H9 (cell line): ENCODE measurements around the gene LIMS2. TPM values are rescaled to one million over a fixed set of nuclear protein-coding genes. Genes with fewer than 3 reads are reported as not detected.

Experiments
- DNase-seq: peaks from one replicate; pipeline ENCODE4 v3.0.0-alpha.2; 2017
- H2AFZ ChIP-seq: one replicate; pipeline ENCODE4 v1.6.1; 2013; ENCODE audit warnings: mild to moderate bottlenecking, low read length, control low read depth, moderate library complexity
- H2AK5ac ChIP-seq: 2 replicates; pipeline ENCODE4 v1.6.1; 2013; ENCODE audit warnings: low read length, control low read depth, mixed read lengths; ENCODE audit not compliant: insufficient read length
- H2BK120ac ChIP-seq: one replicate; pipeline ENCODE4 v1.6.1; 2013; ENCODE audit warnings: low read depth, mild to moderate bottlenecking, low read length, control low read depth, inconsistent platforms; ENCODE audit not compliant: poor library complexity, severe bottlenecking
- H2BK12ac ChIP-seq: 2 replicates; pipeline ENCODE4 v1.6.1; 2013; ENCODE audit warnings: low read length, control low read depth, mixed read lengths, low read depth; ENCODE audit not compliant: insufficient read length
- H2BK15ac ChIP-seq: 2 replicates; pipeline ENCODE4 v1.6.1; 2013; ENCODE audit warnings: low read depth, low read length, control low read depth
- H2BK20ac ChIP-seq: one replicate; pipeline ENCODE4 v1.6.1; 2013; ENCODE audit warnings: low read depth, mild to moderate bottlenecking, low read length, control low read depth, inconsistent platforms; ENCODE audit not compliant: poor library complexity, severe bottlenecking
- H2BK5ac ChIP-seq: 2 replicates; pipeline ENCODE4 v1.6.1; 2013; ENCODE audit warnings: low read length, control low read depth, mixed read lengths; ENCODE audit not compliant: insufficient read length
- H3K14ac ChIP-seq: 2 replicates; pipeline ENCODE4 v1.6.1; 2013; ENCODE audit warnings: low read length, control low read depth; ENCODE audit not compliant: insufficient read depth
- H3K18ac ChIP-seq: 2 replicates; pipeline ENCODE4 v1.6.1; 2013; ENCODE audit warnings: low read depth, mild to moderate bottlenecking, mixed read lengths, low read length, control low read depth; ENCODE audit not compliant: insufficient read length
- H3K23ac ChIP-seq: 2 replicates; pipeline ENCODE4 v1.6.1; 2013; ENCODE audit warnings: low read length, control low read depth, mixed read lengths, low read depth; ENCODE audit not compliant: insufficient read length
- H3K23me2 ChIP-seq: 2 replicates; pipeline ENCODE4 v1.6.1; 2013; ENCODE audit warnings: low read depth, mild to moderate bottlenecking, mixed read lengths, low read length, control low read depth; ENCODE audit not compliant: insufficient read length, poor library complexity, severe bottlenecking
- H3K27ac ChIP-seq: 2 replicates; pipeline ENCODE4 v1.5.1; 2013; ENCODE audit warnings: low read length, control low read depth, mixed read lengths, low read depth; ENCODE audit not compliant: insufficient read length
- H3K27me3 ChIP-seq: 2 replicates; pipeline ENCODE4 v1.6.1; 2013; ENCODE audit warnings: low read length, control low read depth, inconsistent platforms; ENCODE audit not compliant: insufficient read depth
- H3K4ac ChIP-seq: 2 replicates; pipeline ENCODE4 v1.6.1; 2013; ENCODE audit warnings: low read depth, mild to moderate bottlenecking, control low read depth, inconsistent platforms, low read length, moderate library complexity
- H3K4me1 ChIP-seq: 2 replicates; pipeline ENCODE4 v1.6.1; 2013; ENCODE audit warnings: low read length, control low read depth, inconsistent platforms; ENCODE audit not compliant: insufficient read depth
- H3K4me2 ChIP-seq: 2 replicates; pipeline ENCODE4 v1.6.1; 2013; ENCODE audit warnings: low read length, control low read depth, mixed read lengths; ENCODE audit not compliant: insufficient read length, insufficient read depth
- H3K56ac ChIP-seq: 2 replicates; pipeline ENCODE4 v1.6.1; 2013; ENCODE audit warnings: low read depth, mild to moderate bottlenecking, mixed read lengths, low read length, control low read depth; ENCODE audit not compliant: insufficient read length
- H3K79me1 ChIP-seq: 2 replicates; pipeline ENCODE4 v1.6.1; 2013; ENCODE audit warnings: low read depth, mild to moderate bottlenecking, moderate library complexity, low read length, control low read depth, inconsistent platforms; ENCODE audit not compliant: insufficient read depth, poor library complexity, severe bottlenecking
- H3K79me2 ChIP-seq: 2 replicates; pipeline ENCODE4 v1.6.1; 2013; ENCODE audit warnings: low read length, control low read depth, inconsistent platforms; ENCODE audit not compliant: insufficient read depth
- H3K9ac ChIP-seq: 2 replicates; pipeline ENCODE4 v1.6.1; 2013; ENCODE audit warnings: low read length, control low read depth, mixed read lengths; ENCODE audit not compliant: insufficient read length; ENCODE audit errors: extremely low read depth
- H3K9me3 ChIP-seq: one replicate; pipeline ENCODE4 v1.6.1; 2013; ENCODE audit warnings: low read depth, low read length, inconsistent platforms; ENCODE audit not compliant: control insufficient read depth
- H3T11ph ChIP-seq: one replicate; pipeline ENCODE4 v1.6.1; 2013; ENCODE audit warnings: mild to moderate bottlenecking, low read length, control low read depth, inconsistent platforms
- H4K20me1 ChIP-seq: one replicate; pipeline ENCODE4 v1.6.1; 2013; ENCODE audit not compliant: control insufficient read depth, insufficient read length, insufficient read depth
- H4K5ac ChIP-seq: 2 replicates; pipeline ENCODE4 v1.6.1; 2013; ENCODE audit warnings: low read depth, mild to moderate bottlenecking, mixed read lengths, low read length, control low read depth; ENCODE audit not compliant: insufficient read length
- H4K8ac ChIP-seq: replicated peaks from 2 replicates; pipeline ENCODE4 v1.6.1; 2013; ENCODE audit warnings: low read length, control low read depth, mixed read lengths, low read depth; ENCODE audit not compliant: insufficient read length
- H4K91ac ChIP-seq: 2 replicates; pipeline ENCODE4 v1.6.1; 2013; ENCODE audit warnings: low read depth, mild to moderate bottlenecking, moderate library complexity, mixed read lengths, low read length, control low read depth; ENCODE audit not compliant: insufficient read length
- H3K27ac Mint-ChIP-seq, 3 experiments: 2 replicates in 2 of 3; 3 replicates in 1 of 3; pipeline ENCODE4 v1.8.0; 2020 to 2021; ENCODE audit warnings: mixed read lengths in 3 of 3, mild to moderate bottlenecking in 1 of 3, moderate library complexity in 1 of 3
- H3K27me3 Mint-ChIP-seq: 2 replicates; pipeline ENCODE4 v1.8.0; 2021; ENCODE audit warnings: low read depth, mild to moderate bottlenecking, moderate library complexity, mixed read lengths
- H3K36me3 Mint-ChIP-seq, 3 experiments: 2 replicates in 2 of 3; 3 replicates in 1 of 3; pipeline ENCODE4 v1.8.0; 2020 to 2021; ENCODE audit warnings: low read depth in 3 of 3, mixed read lengths in 3 of 3; ENCODE audit not compliant: insufficient read depth in 1 of 3
- H3K4me1 Mint-ChIP-seq, 2 experiments: 2 replicates each; pipeline ENCODE4 v1.8.0; 2020; ENCODE audit warnings: mixed read lengths in 2 of 2
- H3K4me3 Mint-ChIP-seq, 2 experiments: 2 replicates in 1 of 2; 3 replicates in 1 of 2; pipeline ENCODE4 v1.8.0; 2020 to 2021; ENCODE audit warnings: mild to moderate bottlenecking in 2 of 2, mixed read lengths in 2 of 2, moderate library complexity in 1 of 2
- H3K9me3 Mint-ChIP-seq, 2 experiments: 2 replicates in 1 of 2; 3 replicates in 1 of 2; pipeline ENCODE4 v1.8.0; 2020; ENCODE audit warnings: mild to moderate bottlenecking in 2 of 2, mixed read lengths in 2 of 2, moderate library complexity in 1 of 2
- WGBS: extraction: QIAGEN DNeasy Blood & Tissue Kit; methylation state at CpG from one replicate; pipeline ENCODE4 v1.1.7; 2013; ENCODE audit warnings: missing lambda C conversion rate, low lambda C conversion rate, mixed read lengths; ENCODE audit not compliant: insufficient read length; ENCODE audit errors: extremely low coverage; 5-methylcytosine and 5-hydroxymethylcytosine counted together
- total RNA-seq: library from RNA; stranded (reverse); gene quantifications from 2 replicates; pipeline ENCODE4 v1.2.1, GENCODE V29; 2021
- TF ChIP-seq, protein P1 (sequence below): fragments of 200-600 bp; sonication (generic); conservative IDR thresholded peaks from 3 replicates; pipeline ENCODE4 v1.8.0; 2021; ENCODE audit warnings: antibody characterized with exemption, mild to moderate bottlenecking

LIMS2 gene
- total RNA-seq, 1 experiment from 2014 or later = 5.9 TPM

DNA sequence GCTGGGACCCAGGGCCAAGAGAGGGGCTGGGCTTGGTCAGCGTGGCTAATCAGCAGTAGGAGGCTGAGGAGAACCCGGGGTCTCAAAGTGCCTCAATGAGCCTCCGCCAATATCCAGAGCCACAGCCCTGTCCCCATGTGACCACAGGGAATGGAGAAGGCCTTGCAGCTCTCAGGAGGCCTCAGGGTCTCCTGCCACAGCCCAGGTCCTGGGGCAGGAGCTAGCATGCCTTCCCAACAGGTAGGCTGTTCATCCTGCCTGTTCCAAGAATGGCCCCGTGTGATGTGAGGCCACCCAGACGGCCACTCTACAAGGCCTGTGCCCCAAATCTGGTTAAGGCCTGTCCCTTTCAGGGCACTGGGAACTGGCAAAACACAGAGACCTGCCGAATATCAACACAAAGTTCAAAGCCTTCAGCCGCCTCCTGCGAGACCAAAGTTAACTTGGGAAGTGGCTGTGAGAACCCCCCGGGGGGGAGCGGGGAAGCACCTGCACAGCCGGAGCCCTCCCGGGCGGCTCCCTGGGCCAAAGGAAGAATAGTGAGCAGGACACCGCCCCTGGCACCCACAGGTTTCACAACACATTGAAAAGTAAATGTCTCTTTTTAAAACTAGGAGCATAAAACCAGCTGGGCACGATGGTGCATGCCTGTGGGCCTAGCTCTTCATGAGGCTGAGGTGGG is 4.5 kb upstream of the LIMS2 start:
- Mint-ChIP-seq H3K36me3 (no peaks in the 10 kb centered on the region; a peak in 1 of 7 replicates), H3K4me3 (no peak overlapping the region), H3K27me3 (peaks cover 52% of the 10 kb centered on the region), H3K4me1 (peaks cover 12 to 15% of the 10 kb centered on the region in 2 experiments), H3K27ac (no peak overlapping the region), H3K9me3 (no peaks in the 10 kb centered on the region)
- Histone ChIP-seq H3K9ac (no peak overlapping the region), H2BK15ac (no peak overlapping the region), H2BK20ac (no peak overlapping the region), H3K4ac (no peak overlapping the region), H2AK5ac (no peak overlapping the region), H4K91ac (no peak overlapping the region), H4K5ac (no peak overlapping the region), H2BK12ac (no peak overlapping the region), H2BK120ac (no peak overlapping the region), H3K18ac (no peak overlapping the region), H3K23me2 (peaks cover 6% of the 10 kb centered on the region), H3K4me1 (no peaks in the 10 kb centered on the region; the same call in 1 of the 2 replicates), H3K56ac (no peak overlapping the region), H2AFZ (no peak overlapping the region), H3K79me2 (no peaks in the 10 kb centered on the region), H3T11ph (no peak overlapping the region), H2BK5ac (no peak overlapping the region), H4K8ac (no peak overlapping the region), H3K27me3 (peaks cover 8% of the 10 kb centered on the region; the same call in 1 of the 2 replicates), H3K23ac (no peak overlapping the region), H3K14ac (no peak overlapping the region), H3K79me1 (no peaks in the 10 kb centered on the region), H3K9me3 (no peaks in the 10 kb centered on the region), H4K20me1 (no peaks in the 10 kb centered on the region), H3K27ac (no peak overlapping the region), H3K4me2 (no peak overlapping the region)
- DNase-seq = no peak
- WGBS = no CpG with 5 or more reads among the region's 15 CpGs
- TF ChIP-seq, protein P1, sequence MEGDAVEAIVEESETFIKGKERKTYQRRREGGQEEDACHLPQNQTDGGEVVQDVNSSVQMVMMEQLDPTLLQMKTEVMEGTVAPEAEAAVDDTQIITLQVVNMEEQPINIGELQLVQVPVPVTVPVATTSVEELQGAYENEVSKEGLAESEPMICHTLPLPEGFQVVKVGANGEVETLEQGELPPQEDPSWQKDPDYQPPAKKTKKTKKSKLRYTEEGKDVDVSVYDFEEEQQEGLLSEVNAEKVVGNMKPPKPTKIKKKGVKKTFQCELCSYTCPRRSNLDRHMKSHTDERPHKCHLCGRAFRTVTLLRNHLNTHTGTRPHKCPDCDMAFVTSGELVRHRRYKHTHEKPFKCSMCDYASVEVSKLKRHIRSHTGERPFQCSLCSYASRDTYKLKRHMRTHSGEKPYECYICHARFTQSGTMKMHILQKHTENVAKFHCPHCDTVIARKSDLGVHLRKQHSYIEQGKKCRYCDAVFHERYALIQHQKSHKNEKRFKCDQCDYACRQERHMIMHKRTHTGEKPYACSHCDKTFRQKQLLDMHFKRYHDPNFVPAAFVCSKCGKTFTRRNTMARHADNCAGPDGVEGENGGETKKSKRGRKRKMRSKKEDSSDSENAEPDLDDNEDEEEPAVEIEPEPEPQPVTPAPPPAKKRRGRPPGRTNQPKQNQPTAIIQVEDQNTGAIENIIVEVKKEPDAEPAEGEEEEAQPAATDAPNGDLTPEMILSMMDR = no peak
